Caco-2 (cell line): ENCODE measurements around the gene LMBR1. TPM values are rescaled to one million over a fixed set of nuclear protein-coding genes. Genes with fewer than 3 reads are reported as not detected.

Experiments used
- BruUV-seq: library from RNA; stranded (reverse); fragments of 400-500 nt; replicated peaks from 2 replicates; lab custom pipeline; 2021; lab: Mats Ljungman, UMichigan
- CTCF ChIA-PET: fragments of 300-600 bp; sonication (Branson Sonifier 250); formaldehyde crosslinking; loops from one replicate; lab custom pipeline; 2022; ENCODE audit warnings: antibody characterized with exemption; lab: Charles Lee
- POLR2A ChIA-PET: fragments of 300-600 bp; sonication (Branson Sonifier 250); formaldehyde crosslinking; loops from one replicate; lab custom pipeline; 2022; ENCODE audit warnings: antibody characterized with exemption; lab: Charles Lee
- DNase-seq, 2 experiments: peaks; one replicate each; pipeline versions ENCODE4 v3.0.0 to v3.0.0-alpha.2; 2020 to 2022
- H3K27me3 ChIP-seq: replicated peaks from 2 replicates; pipeline ENCODE4 v1.6.0; 2011; ENCODE audit warnings: low read length; ENCODE audit not compliant: control insufficient read depth, insufficient read depth
- H3K36me3 ChIP-seq: 2 replicates; pipeline ENCODE4 v1.5.1; 2011; ENCODE audit warnings: low read length; ENCODE audit not compliant: control insufficient read depth, insufficient read depth
- H3K4me1 ChIP-seq: fragments of 250-450 bp; sonication (Bioruptor Pico); 2 replicates; pipeline ENCODE4 v1.5.1; 2020; ENCODE audit warnings: mild to moderate bottlenecking
- H3K4me3 ChIP-seq: 2 replicates; pipeline ENCODE4 v1.5.1; 2011; ENCODE audit warnings: low read depth, mild to moderate bottlenecking, control low read depth, low read length
- H3K9me3 ChIP-seq: fragments of 250-450 bp; sonication (Bioruptor Pico); 2 replicates; pipeline ENCODE4 v1.5.1; 2020; ENCODE audit warnings: mild to moderate bottlenecking, moderate library complexity
- H3K27ac Mint-ChIP-seq: one replicate; pipeline ENCODE4 v1.8.0; 2022; ENCODE audit warnings: mixed read lengths; ENCODE audit not compliant: unreplicated experiment
- H3K27me3 Mint-ChIP-seq: one replicate; pipeline ENCODE4 v1.8.0; 2022; ENCODE audit warnings: mixed read lengths; ENCODE audit not compliant: insufficient read depth, unreplicated experiment
- H3K36me3 Mint-ChIP-seq: one replicate; pipeline ENCODE4 v1.8.0; 2022; ENCODE audit warnings: mild to moderate bottlenecking, mixed read lengths; ENCODE audit not compliant: insufficient read depth, unreplicated experiment
- H3K4me1 Mint-ChIP-seq: one replicate; pipeline ENCODE4 v1.8.0; 2022; ENCODE audit warnings: low read depth, mixed read lengths; ENCODE audit not compliant: unreplicated experiment
- H3K4me3 Mint-ChIP-seq: one replicate; pipeline ENCODE4 v1.8.0; 2022; ENCODE audit warnings: mild to moderate bottlenecking, moderate library complexity, mixed read lengths; ENCODE audit not compliant: unreplicated experiment
- H3K9me3 Mint-ChIP-seq: one replicate; pipeline ENCODE4 v1.8.0; 2022; ENCODE audit warnings: mixed read lengths; ENCODE audit not compliant: unreplicated experiment
- CTCF ChIP-seq, 2 experiments: fragments of 200-600 bp in 1 of 2; IDR thresholded peaks; 1 replicate in 1 of 2; 2 replicates in 1 of 2; pipeline versions ENCODE4 v1.5.1 to v1.8.0; 2011 to 2022; ENCODE audit warnings: antibody characterized with exemption in 1 of 2, control low read depth in 1 of 2, inconsistent platforms in 1 of 2, low read depth in 1 of 2, low read length in 1 of 2, mild to moderate bottlenecking in 1 of 2, moderate library complexity in 1 of 2; ENCODE audit not compliant: insufficient read depth in 1 of 2, severe bottlenecking in 1 of 2, unreplicated experiment in 1 of 2
- intact Hi-C: fragments of 100-400 bp; cut with micrococcal nuclease; formaldehyde crosslinking; loops from one replicate; pipeline ENCODE4 v1.10.0; 2022; ENCODE audit not compliant: unreplicated experiment
- total RNA-seq: library from RNA; stranded (reverse); gene quantifications from 2 replicates; pipeline ENCODE4 v1.2.3, GENCODE V29; 2022

LMBR1 gene
- total RNA-seq, 1 experiment from 2014 or later = 77.9 TPM

DNA sequence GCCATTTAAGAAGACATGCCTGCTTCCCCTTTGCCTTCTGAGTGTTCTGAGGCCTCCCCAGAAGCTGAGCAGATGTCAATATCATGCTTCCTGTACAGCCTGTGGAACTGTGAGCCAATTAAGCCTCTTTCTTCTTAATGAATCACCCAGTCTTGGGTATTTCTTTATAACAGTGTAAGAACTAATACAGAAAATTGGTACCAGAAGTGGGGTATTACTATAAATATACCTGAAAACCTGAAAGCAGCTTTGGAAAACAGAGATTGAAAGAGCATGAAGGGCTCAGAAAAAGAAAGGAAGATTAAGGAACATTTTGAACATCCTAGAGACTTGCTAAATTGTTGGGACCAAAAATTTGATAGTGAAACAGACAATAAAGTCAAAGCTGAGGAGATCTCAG lies 264.4 kb downstream of the LMBR1 start:
- peaks cover 33% of the 10 kb centered on the region for H3K9me3 ChIP-seq
- no TSS peak for BruUV-seq
- intact Hi-C loops = no loop called here
- Mint-ChIP-seq H3K27me3 (no peaks in the 10 kb centered on the region), H3K4me3 (no peak overlapping the region), H3K4me1 (peaks cover 14% of the 10 kb centered on the region), H3K36me3 (peaks cover 64% of the 10 kb centered on the region), H3K27ac (peak overlapping the region; percentile 33), H3K9me3 (peaks cover 25% of the 10 kb centered on the region)
- H3K36me3 ChIP-seq = no peaks in the 10 kb centered on the region
- ChIA-PET POLR2A (no interaction called here), CTCF (no interaction called here)
- H3K27me3 ChIP-seq = no peaks in the 10 kb centered on the region
- H3K4me3 ChIP-seq = no peak overlapping the region
- peaks cover 12% of the 10 kb centered on the region for H3K4me1 ChIP-seq
- TF ChIP-seq CTCF (IDR thresholded peaks at IDR 0.05; ENCODE audit: insufficient read depth in 1 of 2, low read depth in 1 of 2, low read length in 1 of 2, severe bottlenecking in 1 of 2, unreplicated experiment in 1 of 2) = no peak
- DNase-seq = no peak

Other genes starting within 250 kb of the LMBR1 start
- 37.7 and 38.5 TPM in 2 replicates for gene NOM1, start 56.5 kb upstream of the LMBR1 start, total RNA-seq
- gene MNX1, start 117.5 kb upstream of the LMBR1 start, total RNA-seq = 34.0 and 36.5 TPM in 2 replicates
- 76.1 and 78.8 TPM in 2 replicates for gene UBE3C, start 245.7 kb upstream of the LMBR1 start, total RNA-seq